WTC11 (cell line): ENCODE results near the gene RTL1. TPM values are rescaled to one million over a fixed set of nuclear protein-coding genes. Genes with fewer than 3 reads are reported as not detected.

ENCODE experiments used
- ATAC-seq: fragments of 200-7000 bp; cut with Tn5 transposase; 2 replicates; pipeline ENCODE4 v1.10.0; 2021; ENCODE audit warnings: mild to moderate bottlenecking, moderate library complexity
- CTCF ChIA-PET: fragments of 300-600 bp; sonication (Branson Sonifier 250); formaldehyde crosslinking; loops from one replicate; lab custom pipeline; 2021; ENCODE audit warnings: antibody characterized with exemption; lab: Charles Lee
- POLR2A ChIA-PET: fragments of 350-600 bp; sonication (Branson Sonifier 250); formaldehyde crosslinking; loops from one replicate; lab custom pipeline; 2021; ENCODE audit warnings: antibody characterized with exemption; lab: Charles Lee
- DNase-seq: peaks from one replicate; pipeline ENCODE4 v3.0.0; 2021; ENCODE audit warnings: low spot score
- H3K27ac Mint-ChIP-seq: 2 replicates; pipeline ENCODE4 v1.8.0; 2021; ENCODE audit warnings: mixed read lengths
- H3K27me3 Mint-ChIP-seq: 2 replicates; pipeline ENCODE4 v1.8.0; 2021; ENCODE audit warnings: low read depth, mild to moderate bottlenecking, moderate library complexity, mixed read lengths
- H3K36me3 Mint-ChIP-seq: 2 replicates; pipeline ENCODE4 v1.8.0; 2021; ENCODE audit warnings: mixed read lengths
- H3K4me1 Mint-ChIP-seq: 2 replicates; pipeline ENCODE4 v1.8.0; 2022; ENCODE audit warnings: mixed read lengths
- H3K4me3 Mint-ChIP-seq: 2 replicates; pipeline ENCODE4 v1.8.0; 2021; ENCODE audit warnings: mild to moderate bottlenecking, moderate library complexity, mixed read lengths
- H3K9me3 Mint-ChIP-seq: 2 replicates; pipeline ENCODE4 v1.8.0; 2021; ENCODE audit warnings: mixed read lengths
- ATF1 ChIP-seq: sonication (generic); formaldehyde crosslinking; IDR thresholded peaks from 2 replicates; pipeline ENCODE4 v1.8.1; 2023; ENCODE audit warnings: mild to moderate bottlenecking, moderate library complexity, missing genetic modification reagents
- ATF6 ChIP-seq: sonication (generic); formaldehyde crosslinking; IDR thresholded peaks from 2 replicates; pipeline ENCODE4 v1.8.1; 2023; ENCODE audit warnings: mild to moderate bottlenecking, missing genetic modification reagents
- FOXJ3 ChIP-seq: sonication (generic); formaldehyde crosslinking; IDR thresholded peaks from 2 replicates; pipeline ENCODE4 v1.9.0; 2021; ENCODE audit warnings: missing genetic modification reagents, mild to moderate bottlenecking, borderline replicate concordance
- GRHL2 ChIP-seq: fragments of 250-450 bp; sonication (Bioruptor Pico); IDR thresholded peaks from 2 replicates; pipeline ENCODE4 v1.8.0; 2022; ENCODE audit warnings: mild to moderate bottlenecking, moderate library complexity; ENCODE audit not compliant: insufficient replicate concordance, severe bottlenecking
- PRRX2 ChIP-seq: fragments of 250-450 bp; sonication (Bioruptor Pico); IDR thresholded peaks from 2 replicates; pipeline ENCODE4 v1.8.0; 2021; ENCODE audit warnings: mild to moderate bottlenecking
- STAT6 ChIP-seq: sonication (generic); formaldehyde crosslinking; conservative IDR thresholded peaks from 2 replicates; pipeline ENCODE4 v1.8.1; 2023; ENCODE audit warnings: mild to moderate bottlenecking, low read depth, missing genetic modification reagents, moderate library complexity
- ZNF219 ChIP-seq: sonication (generic); formaldehyde crosslinking; IDR thresholded peaks from 2 replicates; pipeline ENCODE4 v1.8.0; 2023; ENCODE audit warnings: missing genetic modification reagents, mild to moderate bottlenecking, borderline replicate concordance
- total RNA-seq: library from RNA; stranded (reverse); gene quantifications from 3 replicates; pipeline ENCODE4 v1.2.3, GENCODE V29; 2021
- TF ChIP-seq, protein P1 (sequence below): fragments of 250-450 bp; sonication (Bioruptor Pico); IDR thresholded peaks from 2 replicates; pipeline ENCODE4 v1.9.0; 2021; ENCODE audit warnings: moderate library complexity, mild to moderate bottlenecking, inconsistent platforms, borderline replicate concordance
- TF ChIP-seq, protein P2 (sequence below): sonication (generic); formaldehyde crosslinking; IDR thresholded peaks from 2 replicates; pipeline ENCODE4 v1.8.1; 2022; ENCODE audit warnings: low read depth, missing genetic modification reagents, borderline replicate concordance
- TF ChIP-seq, protein P3 (sequence below): sonication (generic); formaldehyde crosslinking; conservative IDR thresholded peaks from 2 replicates; pipeline ENCODE4 v1.8.1; 2022; ENCODE audit warnings: mild to moderate bottlenecking, missing genetic modification reagents
- TF ChIP-seq, protein P4 (sequence below): fragments of 250-450 bp; sonication (Bioruptor Pico); IDR thresholded peaks from 2 replicates; pipeline ENCODE4 v1.9.0; 2021; ENCODE audit warnings: mild to moderate bottlenecking, borderline replicate concordance

Gene RTL1
- total RNA-seq, 1 experiment from 2014 or later, result 0.07 TPM

- TF ChIP-seq ATF1 (CRISPR knock-in tag) (no peak), ZNF219 (CRISPR knock-in tag) (no peak)
- TF ChIP-seq, protein P1, sequence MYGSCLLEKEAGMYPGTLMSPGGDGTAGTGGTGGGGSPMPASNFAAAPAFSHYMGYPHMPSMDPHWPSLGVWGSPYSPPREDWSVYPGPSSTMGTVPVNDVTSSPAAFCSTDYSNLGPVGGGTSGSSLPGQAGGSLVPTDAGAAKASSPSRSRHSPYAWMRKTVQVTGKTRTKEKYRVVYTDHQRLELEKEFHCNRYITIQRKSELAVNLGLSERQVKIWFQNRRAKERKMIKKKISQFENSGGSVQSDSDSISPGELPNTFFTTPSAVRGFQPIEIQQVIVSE (CRISPR knock-in tag), result no peak
- TF ChIP-seq, protein P2, sequence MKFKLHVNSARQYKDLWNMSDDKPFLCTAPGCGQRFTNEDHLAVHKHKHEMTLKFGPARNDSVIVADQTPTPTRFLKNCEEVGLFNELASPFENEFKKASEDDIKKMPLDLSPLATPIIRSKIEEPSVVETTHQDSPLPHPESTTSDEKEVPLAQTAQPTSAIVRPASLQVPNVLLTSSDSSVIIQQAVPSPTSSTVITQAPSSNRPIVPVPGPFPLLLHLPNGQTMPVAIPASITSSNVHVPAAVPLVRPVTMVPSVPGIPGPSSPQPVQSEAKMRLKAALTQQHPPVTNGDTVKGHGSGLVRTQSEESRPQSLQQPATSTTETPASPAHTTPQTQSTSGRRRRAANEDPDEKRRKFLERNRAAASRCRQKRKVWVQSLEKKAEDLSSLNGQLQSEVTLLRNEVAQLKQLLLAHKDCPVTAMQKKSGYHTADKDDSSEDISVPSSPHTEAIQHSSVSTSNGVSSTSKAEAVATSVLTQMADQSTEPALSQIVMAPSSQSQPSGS, result no peak
- TF ChIP-seq, protein P3, sequence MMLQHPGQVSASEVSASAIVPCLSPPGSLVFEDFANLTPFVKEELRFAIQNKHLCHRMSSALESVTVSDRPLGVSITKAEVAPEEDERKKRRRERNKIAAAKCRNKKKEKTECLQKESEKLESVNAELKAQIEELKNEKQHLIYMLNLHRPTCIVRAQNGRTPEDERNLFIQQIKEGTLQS, result no peak
- TF ChIP-seq, protein P4, sequence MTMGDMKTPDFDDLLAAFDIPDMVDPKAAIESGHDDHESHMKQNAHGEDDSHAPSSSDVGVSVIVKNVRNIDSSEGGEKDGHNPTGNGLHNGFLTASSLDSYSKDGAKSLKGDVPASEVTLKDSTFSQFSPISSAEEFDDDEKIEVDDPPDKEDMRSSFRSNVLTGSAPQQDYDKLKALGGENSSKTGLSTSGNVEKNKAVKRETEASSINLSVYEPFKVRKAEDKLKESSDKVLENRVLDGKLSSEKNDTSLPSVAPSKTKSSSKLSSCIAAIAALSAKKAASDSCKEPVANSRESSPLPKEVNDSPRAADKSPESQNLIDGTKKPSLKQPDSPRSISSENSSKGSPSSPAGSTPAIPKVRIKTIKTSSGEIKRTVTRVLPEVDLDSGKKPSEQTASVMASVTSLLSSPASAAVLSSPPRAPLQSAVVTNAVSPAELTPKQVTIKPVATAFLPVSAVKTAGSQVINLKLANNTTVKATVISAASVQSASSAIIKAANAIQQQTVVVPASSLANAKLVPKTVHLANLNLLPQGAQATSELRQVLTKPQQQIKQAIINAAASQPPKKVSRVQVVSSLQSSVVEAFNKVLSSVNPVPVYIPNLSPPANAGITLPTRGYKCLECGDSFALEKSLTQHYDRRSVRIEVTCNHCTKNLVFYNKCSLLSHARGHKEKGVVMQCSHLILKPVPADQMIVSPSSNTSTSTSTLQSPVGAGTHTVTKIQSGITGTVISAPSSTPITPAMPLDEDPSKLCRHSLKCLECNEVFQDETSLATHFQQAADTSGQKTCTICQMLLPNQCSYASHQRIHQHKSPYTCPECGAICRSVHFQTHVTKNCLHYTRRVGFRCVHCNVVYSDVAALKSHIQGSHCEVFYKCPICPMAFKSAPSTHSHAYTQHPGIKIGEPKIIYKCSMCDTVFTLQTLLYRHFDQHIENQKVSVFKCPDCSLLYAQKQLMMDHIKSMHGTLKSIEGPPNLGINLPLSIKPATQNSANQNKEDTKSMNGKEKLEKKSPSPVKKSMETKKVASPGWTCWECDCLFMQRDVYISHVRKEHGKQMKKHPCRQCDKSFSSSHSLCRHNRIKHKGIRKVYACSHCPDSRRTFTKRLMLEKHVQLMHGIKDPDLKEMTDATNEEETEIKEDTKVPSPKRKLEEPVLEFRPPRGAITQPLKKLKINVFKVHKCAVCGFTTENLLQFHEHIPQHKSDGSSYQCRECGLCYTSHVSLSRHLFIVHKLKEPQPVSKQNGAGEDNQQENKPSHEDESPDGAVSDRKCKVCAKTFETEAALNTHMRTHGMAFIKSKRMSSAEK (CRISPR knock-in tag), result no peak
Measured at GRCh38 chr14:100914597-100915021, 11.1 kb upstream of the RTL1 start (continued).

GRCh38 chr14:100911665-100912316, 8.3 kb upstream of the RTL1 start:
- peaks cover 36% of the 10 kb centered on the region for H3K36me3 Mint-ChIP-seq
- CTCF ChIA-PET, result no interaction called here
- no peak for ATAC-seq
- DNase-seq, result no peak
- no peak for TF ChIP-seq ATF6
- TF ChIP-seq ATF1 (CRISPR knock-in tag), result no peak
- TF ChIP-seq FOXJ3, result no peak
- TF ChIP-seq PRRX2 (CRISPR knock-in tag), result no peak
- no peak for TF ChIP-seq STAT6 (CRISPR knock-in tag)
- TF ChIP-seq GRHL2 (CRISPR knock-in tag), result no peak
- TF ChIP-seq, protein P3, result no peak
- no peaks in the 10 kb centered on the region for H3K9me3 Mint-ChIP-seq
- no peaks in the 10 kb centered on the region for H3K27me3 Mint-ChIP-seq
- no peak overlapping the region for H3K4me3 Mint-ChIP-seq
- no peaks in the 10 kb centered on the region for H3K4me1 Mint-ChIP-seq
- POLR2A ChIA-PET, result no interaction called here
- H3K27ac Mint-ChIP-seq, result no peak overlapping the region
